DND-41 (cell line): ENCODE results near the gene POLR1G.

ENCODE experiments used
- ATAC-seq: fragments of 200-7000 bp; cut with Tn5 transposase; 3 replicates; pipeline ENCODE4 v1.9.1; 2021; ENCODE audit warnings: low read depth; ENCODE audit not compliant: insufficient read depth
- DNase-seq: peaks from one replicate; pipeline ENCODE4 v3.0.0-alpha.2; 2020
- H2AFZ ChIP-seq: 2 replicates; pipeline ENCODE4 v1.6.0; 2012; ENCODE audit warnings: low read depth, low read length
- H3K27ac ChIP-seq: 2 replicates; pipeline ENCODE4 v1.5.1; 2012; ENCODE audit warnings: low read length, inconsistent platforms
- H3K27me3 ChIP-seq: fragments of 200-600 bp; sonication (generic); 2 replicates; pipeline ENCODE4 v1.6.0; 2012; ENCODE audit warnings: low read length, mild to moderate bottlenecking, inconsistent platforms; ENCODE audit not compliant: insufficient read depth, poor library complexity
- H3K36me3 ChIP-seq: 2 replicates; pipeline ENCODE4 v1.5.1; 2012; ENCODE audit warnings: low read length, inconsistent platforms; ENCODE audit not compliant: insufficient read depth
- H3K4me1 ChIP-seq: 2 replicates; pipeline ENCODE4 v1.5.1; 2012; ENCODE audit warnings: mild to moderate bottlenecking, low read length; ENCODE audit not compliant: insufficient read depth
- H3K4me2 ChIP-seq: 2 replicates; pipeline ENCODE4 v1.6.0; 2012; ENCODE audit warnings: mild to moderate bottlenecking, moderate library complexity, low read length, inconsistent platforms; ENCODE audit not compliant: insufficient read depth
- H3K4me3 ChIP-seq, 2 experiments: fragments of 200-600 bp in 1 of 2; shearing (Covaris generic) in 1 of 2; 2 replicates each; pipeline ENCODE4 v1.5.1; 2012 to 2016; ENCODE audit warnings: inconsistent platforms in 2 of 2, low read length in 2 of 2, mild to moderate bottlenecking in 2 of 2, low read depth in 1 of 2, moderate library complexity in 1 of 2
- H3K79me2 ChIP-seq: 2 replicates; pipeline ENCODE4 v1.6.0; 2012; ENCODE audit warnings: low read length, inconsistent platforms; ENCODE audit not compliant: insufficient read depth
- H3K9ac ChIP-seq: 2 replicates; pipeline ENCODE4 v1.6.0; 2012; ENCODE audit warnings: low read depth, mild to moderate bottlenecking, inconsistent platforms, low read length, moderate library complexity
- H3K9me3 ChIP-seq: 2 replicates; pipeline ENCODE4 v1.5.1; 2012; ENCODE audit warnings: low read length, moderate library complexity, mild to moderate bottlenecking, inconsistent platforms; ENCODE audit not compliant: insufficient read depth, severe bottlenecking
- H4K20me1 ChIP-seq: 2 replicates; pipeline ENCODE4 v1.6.0; 2012; ENCODE audit warnings: low read length; ENCODE audit not compliant: insufficient read depth
- CTCF ChIP-seq: IDR thresholded peaks from 2 replicates; pipeline ENCODE4 v1.5.1; 2012; ENCODE audit warnings: borderline replicate concordance, low read length, moderate library complexity, mild to moderate bottlenecking; ENCODE audit not compliant: poor library complexity, severe bottlenecking; ENCODE audit errors: extremely low read depth
- EZH2 ChIP-seq: IDR thresholded peaks from 3 replicates; pipeline ENCODE4 v1.6.1; 2012; ENCODE audit warnings: borderline replicate concordance, low read depth, mild to moderate bottlenecking, moderate library complexity, low read length, inconsistent platforms; ENCODE audit not compliant: severe bottlenecking

Gene POLR1G

GRCh38 chr19:45417151-45417550 lies 10.7 kb downstream of the POLR1G start:
- DNase-seq (no peak), ATAC-seq (no peak)
- no peak overlapping the region for H3K4me3 ChIP-seq
- no peaks in the 10 kb centered on the region for H3K9me3 ChIP-seq
- H3K4me1 ChIP-seq, result peaks cover 16% of the 10 kb centered on the region
- H3K79me2 ChIP-seq, result peaks cover 3% of the 10 kb centered on the region; the same call in 1 of the 2 replicates
- TF ChIP-seq EZH2, result no peak
- TF ChIP-seq CTCF, result no peak
- H2AFZ ChIP-seq, result no peak overlapping the region
- H3K27ac ChIP-seq, result no peak overlapping the region
- H3K27me3 ChIP-seq, result no peaks in the 10 kb centered on the region
- no peak overlapping the region for H3K9ac ChIP-seq
- peaks cover 6% of the 10 kb centered on the region; the same call in 1 of the 2 replicates for H4K20me1 ChIP-seq
- peaks cover 48% of the 10 kb centered on the region for H3K36me3 ChIP-seq
- no peak overlapping the region for H3K4me2 ChIP-seq

GRCh38 chr19:45418802-45419201 lies 12.4 kb downstream of the POLR1G start:
- DNase-seq, result no peak
- no peaks in the 10 kb centered on the region for H3K27me3 ChIP-seq
- peaks cover 37% of the 10 kb centered on the region for H3K36me3 ChIP-seq
- no peak overlapping the region for H3K27ac ChIP-seq
- no peak overlapping the region for H2AFZ ChIP-seq
- no peak for ATAC-seq
- H3K9ac ChIP-seq, result no peak overlapping the region
- peaks cover 32% of the 10 kb centered on the region for H3K4me1 ChIP-seq
- H3K4me2 ChIP-seq, result no peak overlapping the region
- peaks cover 11% of the 10 kb centered on the region for H3K79me2 ChIP-seq
- H3K9me3 ChIP-seq, result no peaks in the 10 kb centered on the region
- TF ChIP-seq CTCF, result no peak
- TF ChIP-seq EZH2, result no peak
- no peak overlapping the region for H3K4me3 ChIP-seq
- H4K20me1 ChIP-seq, result peaks cover 3% of the 10 kb centered on the region; the same call in 1 of the 2 replicates

GRCh38 chr19:45419396-45419795 lies 13.0 kb downstream of the POLR1G start:
- Histone ChIP-seq H3K4me2 (no peak overlapping the region), H3K9ac (no peak overlapping the region), H2AFZ (no peak overlapping the region), H3K36me3 (peaks cover 31% of the 10 kb centered on the region), H3K27me3 (no peaks in the 10 kb centered on the region), H3K4me1 (peaks cover 38% of the 10 kb centered on the region), H3K27ac (peak overlapping the region; percentile 29; the same call in 1 of the 2 replicates), H4K20me1 (peaks cover 3% of the 10 kb centered on the region; the same call in 1 of the 2 replicates), H3K79me2 (peaks cover 11% of the 10 kb centered on the region), H3K4me3 (no peak overlapping the region), H3K9me3 (no peaks in the 10 kb centered on the region)
- TF ChIP-seq CTCF (no peak), EZH2 (no peak)
- ATAC-seq (peak; percentile 48; the same call in 2 of the 3 replicates), DNase-seq (peak; percentile 36)
